ENCODE measurements around the gene ZMIZ2.
"Not testable (repeated sequence)": the region's sequence is repeated elsewhere in the genome, so short reads cannot be mapped to it uniquely, and the experiment has no call there.

Gene ZMIZ2

GRCh38 chr7:44729949-44730590, 18.6 kb upstream of the ZMIZ2 start:
- no peak for DNase-seq (ENCODE audit: low read depth)

- not testable (repeated sequence) for DNase-seq (ENCODE audit: low read depth)
Measured at GRCh38 chr7:44732971-44733370, 15.7 kb upstream of the ZMIZ2 start.

- peak; percentile 82 for DNase-seq (ENCODE audit: low read depth)
Measured at GRCh38 chr7:44733708-44734481, 14.8 kb upstream of the ZMIZ2 start.

- DNase-seq (ENCODE audit: low read depth): peak; percentile 98
Measured at GRCh38 chr7:44735403-44736165, 13.1 kb upstream of the ZMIZ2 start.

- DNase-seq (ENCODE audit: low read depth): no peak
Measured at GRCh38 chr7:44736896-44737295, 11.8 kb upstream of the ZMIZ2 start.

- no peak for DNase-seq (ENCODE audit: low read depth)
Measured at GRCh38 chr7:44738051-44738723, 10.5 kb upstream of the ZMIZ2 start.

GRCh38 chr7:44738876-44739665, 9.6 kb upstream of the ZMIZ2 start:
- DNase-seq (ENCODE audit: low read depth): no peak

- DNase-seq (ENCODE audit: low read depth): no peak
Measured at GRCh38 chr7:44740055-44740454, 8.6 kb upstream of the ZMIZ2 start.

- no peak for DNase-seq (ENCODE audit: low read depth)
Measured at GRCh38 chr7:44743750-44744149, 4.9 kb upstream of the ZMIZ2 start.

GRCh38 chr7:44748948-44749731, 493 bp downstream of the ZMIZ2 start:
- DNase-seq (ENCODE audit: low read depth): no peak

GRCh38 chr7:44749992-44750391, 1.3 kb downstream of the ZMIZ2 start:
- no peak for DNase-seq (ENCODE audit: low read depth)

GRCh38 chr7:44750424-44750823, 1.8 kb downstream of the ZMIZ2 start:
- DNase-seq (ENCODE audit: low read depth): no peak

GRCh38 chr7:44750921-44751571, 2.4 kb downstream of the ZMIZ2 start:
- DNase-seq (ENCODE audit: low read depth): no peak

- DNase-seq (ENCODE audit: low read depth): no peak
Measured at GRCh38 chr7:44752822-44753221, 4.2 kb downstream of the ZMIZ2 start.

- DNase-seq (ENCODE audit: low read depth): no peak
Measured at GRCh38 chr7:44754802-44755697, 6.4 kb downstream of the ZMIZ2 start.

- DNase-seq (ENCODE audit: low read depth): no peak
Measured at GRCh38 chr7:44755698-44756627, 7.3 kb downstream of the ZMIZ2 start.

GRCh38 chr7:44756904-44757303, 8.3 kb downstream of the ZMIZ2 start:
- no peak for DNase-seq (ENCODE audit: low read depth)

GRCh38 chr7:44757311-44757710, 8.7 kb downstream of the ZMIZ2 start:
- no peak for DNase-seq (ENCODE audit: low read depth)
